Endothelial cell of umbilical vein (primary cell): Measurements from ENCODE around the gene OPN1SW. TPM values are rescaled to one million over a fixed set of nuclear protein-coding genes. Genes with fewer than 3 reads are reported as not detected.

Experiments used
- BruUV-seq: library from RNA; stranded (reverse); fragments of 400-500 nt; replicated peaks from 2 replicates; lab custom pipeline; 2021; lab: Mats Ljungman, UMichigan
- CTCF ChIA-PET: fragments of 300-600, 350-600 bp; sonication (Branson Sonifier 250); formaldehyde crosslinking; loops from one replicate; lab custom pipeline; 2021; ENCODE audit warnings: antibody characterized with exemption, inconsistent platforms; lab: Charles Lee
- POLR2A ChIA-PET: fragments of 300-600, 350-600 bp; sonication (Branson Sonifier 250); formaldehyde crosslinking; loops from one replicate; lab custom pipeline; 2021; ENCODE audit warnings: antibody characterized with exemption, inconsistent platforms; lab: Charles Lee
- DNase-seq: peaks from one replicate; pipeline ENCODE4 v3.0.0-alpha.2; 2011; ENCODE audit warnings: low read depth, low spot score
- FAIRE-seq: peaks from 2 replicates; lab custom pipeline; 2011; peaks lifted over from hg19 to GRCh38; lab: Jason Lieb, UNC
- H2AFZ ChIP-seq: 2 replicates; pipeline ENCODE4 v1.6.0; 2012; ENCODE audit warnings: low read depth, low read length, control low read depth, inconsistent platforms
- H3K27ac ChIP-seq: 2 replicates; pipeline ENCODE4 v1.5.1; 2011; ENCODE audit warnings: low read depth, mild to moderate bottlenecking, control low read depth, low read length, moderate library complexity; ENCODE audit not compliant: insufficient read depth
- H3K27me3 ChIP-seq, 2 experiments: 2 replicates each; pipeline versions ENCODE4 v1.6.0 to v1.6.1; 2011; ENCODE audit warnings: low read length in 2 of 2, mixed read lengths in 1 of 2; ENCODE audit not compliant: control insufficient read depth in 2 of 2, insufficient read depth in 2 of 2
- H3K36me3 ChIP-seq, 2 experiments: 2 replicates in 1 of 2; 3 replicates in 1 of 2; pipeline ENCODE4 v1.5.1; 2011; ENCODE audit warnings: low read length in 2 of 2, mild to moderate bottlenecking in 1 of 2, moderate library complexity in 1 of 2; ENCODE audit not compliant: control insufficient read depth in 2 of 2, insufficient read depth in 2 of 2; ENCODE audit errors: extremely low read depth in 1 of 2
- H3K4me1 ChIP-seq: 3 replicates; pipeline ENCODE4 v1.5.1; 2011; ENCODE audit warnings: mild to moderate bottlenecking, low read length; ENCODE audit not compliant: control insufficient read depth, insufficient read depth; ENCODE audit errors: extremely low read depth
- H3K4me2 ChIP-seq: 2 replicates; pipeline ENCODE4 v1.6.1; 2011; ENCODE audit warnings: low read length, control low read depth, mixed read lengths; ENCODE audit not compliant: insufficient read depth
- H3K4me3 ChIP-seq, 3 experiments: fragments of 200-600 bp in 1 of 3; sonication (generic), shearing (Covaris generic) in 1 of 3; replicated peaks in 1 of 3; 2 replicates each; pipeline ENCODE4 v1.5.1; 2011 to 2016; ENCODE audit warnings: control low read depth in 3 of 3, low read length in 3 of 3, mild to moderate bottlenecking in 2 of 3, inconsistent platforms in 1 of 3, low read depth in 1 of 3, moderate library complexity in 1 of 3; ENCODE audit not compliant: insufficient read depth in 1 of 3
- H3K79me2 ChIP-seq: 2 replicates; pipeline ENCODE4 v1.6.0; 2012; ENCODE audit warnings: low read length, inconsistent platforms; ENCODE audit not compliant: control insufficient read depth, insufficient read depth
- H3K9ac ChIP-seq: replicated peaks from 2 replicates; pipeline ENCODE3; 2011; ENCODE audit warnings: low read length, control low read depth; ENCODE audit not compliant: insufficient read depth; ENCODE audit errors: extremely low read depth
- H3K9me1 ChIP-seq: replicated peaks from 3 replicates; pipeline ENCODE4 v1.6.0; 2011; ENCODE audit warnings: mild to moderate bottlenecking, low read length; ENCODE audit not compliant: control insufficient read depth, insufficient read depth; ENCODE audit errors: extremely low read depth
- H3K9me3 ChIP-seq: replicated peaks from 2 replicates; pipeline ENCODE4 v1.5.1; 2012; ENCODE audit warnings: low read length, inconsistent platforms; ENCODE audit not compliant: control insufficient read depth, insufficient read depth
- H4K20me1 ChIP-seq: replicated peaks from 2 replicates; pipeline ENCODE3; 2011; ENCODE audit warnings: mild to moderate bottlenecking, low read length; ENCODE audit not compliant: control insufficient read depth, insufficient read depth; ENCODE audit errors: extremely low read depth
- EZH2 ChIP-seq: IDR thresholded peaks from 2 replicates; pipeline ENCODE4 v1.6.1; 2012; ENCODE audit warnings: borderline replicate concordance, low read depth, mild to moderate bottlenecking, moderate library complexity, low read length, inconsistent platforms; ENCODE audit not compliant: severe bottlenecking
- FOS ChIP-seq: IDR thresholded peaks from 2 replicates; pipeline ENCODE4 v1.6.1; 2011; ENCODE audit warnings: mild to moderate bottlenecking, low read length, moderate library complexity, borderline replicate concordance; ENCODE audit not compliant: insufficient read depth
- GATA2 ChIP-seq: IDR thresholded peaks from 2 replicates; pipeline ENCODE4 v1.7.0; 2011; ENCODE audit warnings: low read depth, mild to moderate bottlenecking, moderate library complexity, mixed read lengths, low read length; ENCODE audit not compliant: insufficient read length, insufficient read depth
- MAX ChIP-seq: IDR thresholded peaks from 2 replicates; pipeline ENCODE4 v1.6.1; 2011; ENCODE audit not compliant: insufficient read depth, insufficient read length
- POLR2A ChIP-seq: IDR thresholded peaks from 2 replicates; pipeline ENCODE4 v1.6.1; 2012; ENCODE audit warnings: low read depth, mild to moderate bottlenecking, control low read depth, low read length
- POLR2AphosphoS5 ChIP-seq: IDR thresholded peaks from 2 replicates; pipeline ENCODE4 v1.6.1; 2012; ENCODE audit warnings: low read depth, mild to moderate bottlenecking, control low read depth, low read length, moderate library complexity; ENCODE audit not compliant: insufficient read depth
- dilution Hi-C: fragments of 300-500 bp; cut with MboI; formaldehyde crosslinking; loops from one replicate; pipeline ENCODE4 v1.15.0; 2019; ENCODE audit warnings: low sequenced_read_pairs; ENCODE audit not compliant: extremely low pct_ligation_motif_present
- intact Hi-C: fragments of 100-400 bp; cut with micrococcal nuclease; formaldehyde crosslinking; loops from one replicate; pipeline ENCODE4 v1.10.0; 2022
- polyA plus RNA-seq, 4 experiments: library from polyadenylated mRNA; depleted of rRNA in 3 of 4; stranded (reverse) in 3 of 4; unstranded in 1 of 4; fragments of >200 nt; gene quantifications; 2 replicates each; pipeline versions ENCODE4 v1.2.1 to v1.2.3, GENCODE V29; 2011 to 2012; ENCODE audit warnings: missing spikeins in 1 of 4
- total RNA-seq: library from RNA; stranded (reverse); gene quantifications from 2 replicates; pipeline ENCODE4 v1.2.3, GENCODE V29; 2021

The OPN1SW gene
- total and polyA plus RNA-seq, 2 donors (not counting 3 experiments of a cell fraction or from before 2014, with no cell fraction given): not detected

GRCh38 chr7:128791121-128791971 lies 15.8 kb upstream of the OPN1SW start, which contains the start of gene CCDC136:
Gene CCDC136, plus strand, starts transcription at chr7:128791968. Its CDS starts 444 bp downstream, at chr7:128792412.
- Histone ChIP-seq H3K36me3 (no peaks in the 10 kb centered on the region), H3K9ac (peak within 1 kb of the TSS; percentile 13), H3K4me1 (peaks cover 4% of the 10 kb centered on the region), H3K27ac (no peak within 1 kb of the TSS), H3K4me2 (peak within 1 kb of the TSS; percentile 83), H2AFZ (peak within 1 kb of the TSS; percentile 96), H3K27me3 (peaks cover 16 to 32% of the 10 kb centered on the region in 2 experiments), H3K9me1 (no peaks in the 10 kb centered on the region), H4K20me1 (no peaks in the 10 kb centered on the region), H3K79me2 (no peaks in the 10 kb centered on the region), H3K4me3 (peak within 1 kb of the TSS; percentile 55 to 80 (median 55)), H3K9me3 (no peaks in the 10 kb centered on the region)
- CTCF ChIA-PET: interaction anchor here (0.9 to 1.2 kb wide), 4 partner anchors 8 to 92 kb away, joined by 3 to 8 read pairs (median 4); no protein-coding TSS in a partner anchor
- TF ChIP-seq POLR2A (no peak), POLR2AphosphoS5 (no peak), FOS (no peak), GATA2 (no peak), EZH2 (peak; percentile 7), MAX (no peak)
- FAIRE-seq (no peak), DNase-seq (peak; percentile 43)
- intact Hi-C loops (loop anchor here (1.0 to 2.0 kb wide), 2 partner anchors 41 to 72 kb away; no protein-coding TSS in a partner anchor), dilution Hi-C loops (no loop called here)
- no TSS peak for BruUV-seq
- POLR2A ChIA-PET: no interaction called here
